K562 (cell line): ENCODE measurements around the gene CREM. TPM values are rescaled to one million over a fixed set of nuclear protein-coding genes. Genes with fewer than 3 reads are reported as not detected.

Source experiments
- ATAC-seq: fragments of 200-7000 bp; cut with Tn5 transposase; 3 replicates; pipeline ENCODE4 v1.9.1; 2020; ENCODE audit warnings: moderate library complexity
- BruUV-seq: library from RNA; stranded (reverse); fragments of 400-500 nt; replicated peaks from 2 replicates; lab custom pipeline; 2021; lab: Mats Ljungman, UMichigan
- CTCF ChIA-PET: fragments of 300-600 bp; formaldehyde crosslinking; extraction: SDS; loops from one replicate; lab custom pipeline; 2021; ENCODE audit warnings: low intra/inter-chr PET ratio; lab: Yijun Ruan, JAX
- POLR2A ChIA-PET: fragments of 300-600, 350-650 bp; sonication (Branson Sonifier 250); formaldehyde crosslinking; extraction: SDS; loops from one replicate; lab custom pipeline; 2021; ENCODE audit warnings: antibody characterized with exemption, inconsistent platforms; lab: Yijun Ruan, JAX
- DNase-seq, 4 experiments: peaks; one replicate each; pipeline versions ENCODE4 v3.0.0 to v3.0.0-alpha.2; 2011 to 2018; ENCODE audit warnings: low spot score in 3 of 4, mixed read lengths in 3 of 4; ENCODE audit errors: extremely low read depth in 1 of 4
- FAIRE-seq: peaks from 2 replicates; lab custom pipeline; 2011; peaks lifted over from hg19 to GRCh38; lab: Jason Lieb, UNC
- H2AFZ ChIP-seq: 2 replicates; pipeline ENCODE4 v1.6.0; 2011; ENCODE audit warnings: low read depth, low read length, control low read depth, inconsistent platforms
- H3K27ac ChIP-seq: fragments of 200-600 bp; 3 replicates; pipeline ENCODE4 v1.8.0; 2011; ENCODE audit warnings: low read depth, mild to moderate bottlenecking, control low read depth, inconsistent platforms, low read length, moderate library complexity, mixed read lengths; ENCODE audit errors: extremely low read depth
- H3K27me3 ChIP-seq, 2 experiments: fragments of 300-600 bp in 1 of 2; 2 replicates in 1 of 2; 3 replicates in 1 of 2; pipeline versions ENCODE4 v1.6.0 to v1.8.0; 2011; ENCODE audit warnings: inconsistent platforms in 2 of 2, low read length in 2 of 2, mild to moderate bottlenecking in 1 of 2, mixed read lengths in 1 of 2, moderate library complexity in 1 of 2; ENCODE audit not compliant: control insufficient read depth in 2 of 2, insufficient read depth in 2 of 2
- H3K36me3 ChIP-seq: fragments of 300-600 bp; 3 replicates; pipeline ENCODE4 v1.8.0; 2011; ENCODE audit warnings: mild to moderate bottlenecking, low read length, inconsistent platforms; ENCODE audit not compliant: control insufficient read depth, insufficient read depth
- H3K4me1 ChIP-seq, 2 experiments: fragments of 200-600 bp in 1 of 2; replicated peaks in 1 of 2; 2 replicates in 1 of 2; 3 replicates in 1 of 2; pipeline versions ENCODE4 v1.5.1 to v1.8.0; 2011; ENCODE audit warnings: inconsistent platforms in 2 of 2, low read length in 2 of 2, mild to moderate bottlenecking in 1 of 2, mixed read lengths in 1 of 2, moderate library complexity in 1 of 2; ENCODE audit not compliant: control insufficient read depth in 2 of 2, insufficient read depth in 2 of 2
- H3K4me2 ChIP-seq: 2 replicates; pipeline ENCODE4 v1.6.1; 2011; ENCODE audit warnings: low read length, control low read depth, inconsistent platforms, mixed read lengths; ENCODE audit not compliant: insufficient read depth
- H3K4me3 ChIP-seq: fragments of 200-600 bp; sonication (generic), shearing (Covaris generic); 2 replicates; pipeline ENCODE4 v1.5.1; 2016; ENCODE audit warnings: control low read depth, inconsistent platforms
- H3K79me2 ChIP-seq: fragments of 200-600 bp; 3 replicates; pipeline ENCODE4 v1.8.0; 2011; ENCODE audit warnings: low read length, inconsistent platforms; ENCODE audit not compliant: control insufficient read depth, insufficient read depth
- H3K9ac ChIP-seq, 2 experiments: 2 replicates each; pipeline versions ENCODE4 v1.6.0 to v1.6.1; 2011; ENCODE audit warnings: low read depth in 2 of 2, low read length in 2 of 2, control low read depth in 1 of 2, inconsistent platforms in 1 of 2, mild to moderate bottlenecking in 1 of 2, mixed read lengths in 1 of 2; ENCODE audit not compliant: insufficient read depth in 1 of 2
- H3K9me1 ChIP-seq: one replicate; pipeline ENCODE4 v1.6.0; 2011; ENCODE audit warnings: inconsistent platforms, mild to moderate bottlenecking, low read length, moderate library complexity; ENCODE audit not compliant: control insufficient read depth, insufficient read depth
- H3K9me3 ChIP-seq: replicated peaks from 2 replicates; pipeline ENCODE4 v1.5.1; 2011; ENCODE audit warnings: low read depth, low read length, inconsistent platforms; ENCODE audit not compliant: control insufficient read depth, insufficient read depth
- H4K20me1 ChIP-seq: replicated peaks from 2 replicates; pipeline ENCODE4 v1.6.1; 2011; ENCODE audit warnings: low read length, inconsistent platforms, mixed read lengths; ENCODE audit not compliant: control insufficient read depth, insufficient read depth
- BRF1 ChIP-seq: IDR thresholded peaks from 3 replicates; pipeline ENCODE4 v1.6.1; 2011; ENCODE audit warnings: borderline replicate concordance, mild to moderate bottlenecking; ENCODE audit not compliant: insufficient read length; ENCODE audit errors: extremely low read depth
- CHD2 ChIP-seq: IDR thresholded peaks from 2 replicates; pipeline ENCODE4 v1.6.1; 2011; ENCODE audit warnings: low read depth, low read length
- HLTF ChIP-seq: fragments of 450-650 bp; IDR thresholded peaks from 2 replicates; pipeline ENCODE4 v1.6.1; 2016
- KLF6 ChIP-seq: fragments of 250-450 bp; sonication (Bioruptor Pico); IDR thresholded peaks from 2 replicates; pipeline ENCODE4 v1.4.0; 2020; ENCODE audit warnings: mild to moderate bottlenecking, moderate library complexity, borderline replicate concordance
- RAD21 ChIP-seq, 2 experiments: fragments of 250-450 bp in 1 of 2; fragments of 450-650 bp in 1 of 2; sonication (Bioruptor Pico) in 1 of 2; formaldehyde crosslinking in 1 of 2; IDR thresholded peaks in 1 of 2; conservative IDR thresholded peaks in 1 of 2; 2 replicates each; pipeline versions ENCODE4 v1.4.0 to v1.8.0; 2020 to 2022; ENCODE audit warnings: mild to moderate bottlenecking in 2 of 2, moderate library complexity in 1 of 2
- SRF ChIP-seq, 2 experiments: fragments of 250-450, 450-650 bp in 1 of 2; sonication (Bioruptor Pico) in 1 of 2; sonication (generic) in 1 of 2; formaldehyde crosslinking; IDR thresholded peaks; 2 replicates each; pipeline versions ENCODE4 v1.5.0 to v1.5.1; 2020 to 2022; ENCODE audit warnings: mild to moderate bottlenecking in 1 of 2, missing genetic modification reagents in 1 of 2
- ZBTB8A ChIP-seq: fragments of 450-650 bp; IDR thresholded peaks from 2 replicates; pipeline ENCODE4 v1.6.1; 2018; ENCODE audit warnings: mild to moderate bottlenecking, moderate library complexity; ENCODE audit not compliant: partially characterized antibody
- ZFX ChIP-seq: sonication (generic); formaldehyde crosslinking; IDR thresholded peaks from 2 replicates; pipeline ENCODE4 v1.8.0; 2022; ENCODE audit warnings: mild to moderate bottlenecking, missing genetic modification reagents, moderate library complexity
- ZNF408 ChIP-seq: fragments of 250-450 bp; sonication (Bioruptor Pico); IDR thresholded peaks from 2 replicates; pipeline ENCODE4 v1.4.0; 2020; ENCODE audit warnings: low read depth, mild to moderate bottlenecking, moderate library complexity
- WGBS: fragments of 100-300 bp; shearing (Covaris generic); methylation state at CpG from one replicate; pipeline ENCODE4 v1.1.6; 2016; ENCODE audit warnings: low coverage, mixed read lengths; ENCODE audit not compliant: insufficient coverage; ENCODE audit errors: missing lambda C conversion rate; 5-methylcytosine and 5-hydroxymethylcytosine counted together
- in situ Hi-C: fragments of 300-500 bp; cut with MboI; formaldehyde crosslinking; loops from 4 replicates; pipeline ENCODE4 v1.15.0; 2018; ENCODE audit warnings: inconsistent platforms, mixed read lengths
- intact Hi-C: fragments of 100-400 bp; cut with micrococcal nuclease; formaldehyde crosslinking; loops from 2 replicates; pipeline ENCODE4 v1.14.2; 2022
- polyA plus RNA-seq, 8 experiments: library from polyadenylated mRNA; depleted of rRNA in 4 of 8; stranded (reverse) in 5 of 8; unstranded in 3 of 8; fragments of >200 nt; fragmentation: Nextera tagmentation in 2 of 8; fragmentation: Illumina TruSeq in 1 of 8; extraction: Ambion mirVana in 2 of 8; extraction: Trizol in 1 of 8; gene quantifications; 2 replicates each; pipeline versions ENCODE4 v1.2.1 to v1.2.3, GENCODE V29; 2011 to 2014; ENCODE audit warnings: inconsistent platforms in 1 of 8, missing spikeins in 1 of 8
- total RNA-seq, 7 experiments: library from RNA; depleted of rRNA in 6 of 7; stranded (reverse); fragments of >200 nt in 6 of 7; fragmentation: Illumina TruSeq in 2 of 7; extraction: Trizol in 2 of 7; gene quantifications; 2 replicates each; pipeline versions ENCODE4 v1.2.1 to v1.2.3, GENCODE V29; 2011 to 2021; ENCODE audit warnings: low replicate concordance in 1 of 7

CREM gene
- total and polyA plus RNA-seq, 9 of the 15 experiments (the other 6 are each of a cell fraction or from before 2014, with no cell fraction given): 39.1 to 70.2 (median 48.3) TPM

DNA sequence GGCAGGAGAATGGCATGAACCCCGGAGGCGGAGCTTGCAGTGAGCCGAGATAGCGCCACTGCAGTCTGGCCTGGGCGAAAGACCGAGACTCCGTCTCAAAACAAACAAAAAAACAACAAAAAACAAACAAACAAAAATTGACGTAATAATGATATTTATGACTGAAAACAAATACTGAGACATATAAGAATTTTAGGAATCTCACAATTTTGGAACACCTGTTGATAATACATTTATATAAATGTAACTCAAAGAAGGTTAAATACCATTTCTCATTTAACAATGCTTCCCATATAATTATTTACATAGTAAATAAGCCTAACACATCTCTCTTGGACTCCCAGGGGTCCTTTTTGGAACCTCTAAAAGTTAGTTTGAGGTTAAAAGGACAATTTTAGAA, 107.4 kb downstream of the CREM start:
- in situ Hi-C loops (loop anchor here (10.0 to 25.0 kb wide), 3 partner anchors 271 to 553 kb away; no protein-coding TSS in a partner anchor), intact Hi-C loops (loop anchor here (10.0 kb wide), 1 partner anchor 381 kb away; no protein-coding TSS in a partner anchor)
- H3K27me3 ChIP-seq: no peaks in the 10 kb centered on the region
- no peak overlapping the region for H3K27ac ChIP-seq
- no peaks in the 10 kb centered on the region for H3K9me3 ChIP-seq
- H3K9me1 ChIP-seq: no peaks in the 10 kb centered on the region
- FAIRE-seq (no peak), ATAC-seq (no peak), DNase-seq (no peak)
- ChIA-PET CTCF (no interaction called here), POLR2A (interaction anchor here (0.6 to 1.2 kb wide), 3 partner anchors 10 to 818 kb away, joined by 3 read pairs; no protein-coding TSS in a partner anchor)
- no peak overlapping the region for H3K4me2 ChIP-seq
- H3K36me3 ChIP-seq: no peaks in the 10 kb centered on the region
- H2AFZ ChIP-seq: no peak overlapping the region
- no peak overlapping the region for H3K4me3 ChIP-seq
- TF ChIP-seq ZNF408 (CRISPR knock-in tag) (no peak), HLTF (no peak), KLF6 (CRISPR knock-in tag) (no peak), BRF1 (no peak), ZFX (CRISPR knock-in tag) (no peak)
- H4K20me1 ChIP-seq: no peaks in the 10 kb centered on the region
- 83% methylated on average over 6 of the region's 8 CpGs for WGBS
- no peaks in the 10 kb centered on the region; a peak in 1 of 5 replicates for H3K4me1 ChIP-seq
- no peaks in the 10 kb centered on the region for H3K79me2 ChIP-seq
- H3K9ac ChIP-seq: no peak overlapping the region
- no TSS peak for BruUV-seq

- 23% methylated on average over 3 of the region's 3 CpGs for WGBS
- intact Hi-C loops: loop anchor here (5.0 to 10.0 kb wide), 2 partner anchors 141 to 378 kb away; no protein-coding TSS in a partner anchor
- TF ChIP-seq ZBTB8A (no peak), SRF (CRISPR knock-in tag; IDR thresholded peaks at IDR 0.05) (0 out of 4 replicates have a peak, but pooled peaks of 1 of the 2 experiments have one; percentile 18), RAD21 (CRISPR knock-in tag; conservative IDR thresholded peaks at IDR 0.05 in 1 of 2, IDR thresholded peaks at IDR 0.05 in 1 of 2) (peak; percentile 79 to 80), CHD2 (no peak)
Observed at GRCh38 chr10:35236739-35237138, 110.1 kb downstream of the CREM start.

More at GRCh38 chr10:35236739-35237138, 110.1 kb downstream of the CREM start:
- H3K9ac ChIP-seq: no peak overlapping the region
- no peaks in the 10 kb centered on the region for H3K79me2 ChIP-seq
- CTCF ChIA-PET: interaction anchor here (0.6 kb wide), 1 partner anchor 423 kb away, joined by 3 read pairs; no protein-coding TSS in a partner anchor
- H3K4me1 ChIP-seq: no peaks in the 10 kb centered on the region; a peak in 1 of 5 replicates
- ATAC-seq (peak; percentile 84), DNase-seq (peak in 2 of 4 experiments; percentile 34 to 49), FAIRE-seq (peak; percentile 78)
- H3K9me1 ChIP-seq: no peaks in the 10 kb centered on the region
- no peaks in the 10 kb centered on the region for H3K36me3 ChIP-seq
- no peak overlapping the region for H3K4me3 ChIP-seq
- no peak overlapping the region for H2AFZ ChIP-seq
- in situ Hi-C loops: loop anchor here (10.0 to 25.0 kb wide), 3 partner anchors 268 to 551 kb away; no protein-coding TSS in a partner anchor
- H3K27ac ChIP-seq: no peak overlapping the region
- H4K20me1 ChIP-seq: no peaks in the 10 kb centered on the region
- no TSS peak for BruUV-seq
- H3K4me2 ChIP-seq: no peak overlapping the region
- no peaks in the 10 kb centered on the region for H3K9me3 ChIP-seq
- POLR2A ChIA-PET: no interaction called here
- no peaks in the 10 kb centered on the region for H3K27me3 ChIP-seq
